Neural progenitor cell (in vitro differentiated cells): Measurements from ENCODE around the gene C12orf57. TPM values are rescaled to one million over a fixed set of nuclear protein-coding genes. Genes with fewer than 3 reads are reported as not detected.

Experiments used
- DNase-seq: peaks from one replicate; pipeline ENCODE4 v3.0.0-alpha.2; 2016; ENCODE audit warnings: low spot score
- H2AFZ ChIP-seq: fragments of 200-600 bp; sonication (generic); replicated peaks from 2 replicates; pipeline ENCODE4 v1.6.1; 2016; ENCODE audit warnings: antibody characterized with exemption
- H3F3A ChIP-seq: fragments of 200-600 bp; sonication (generic); 2 replicates; pipeline ENCODE4 v1.6.1; 2016; ENCODE audit warnings: antibody characterized with exemption, low read depth
- H3K27ac ChIP-seq: fragments of 200-600 bp; sonication (generic); 2 replicates; pipeline ENCODE4 v1.5.1; 2016; ENCODE audit warnings: mild to moderate bottlenecking
- H3K27me3 ChIP-seq: fragments of 200-600 bp; sonication (generic); 2 replicates; pipeline ENCODE4 v1.6.1; 2016; ENCODE audit warnings: mild to moderate bottlenecking, moderate library complexity
- H3K36me3 ChIP-seq: fragments of 200-600 bp; sonication (generic); 2 replicates; pipeline ENCODE4 v1.5.1; 2016
- H3K4me1 ChIP-seq: fragments of 200-600 bp; sonication (generic); 2 replicates; pipeline ENCODE4 v1.6.1; 2016; ENCODE audit warnings: mixed run types
- H3K4me2 ChIP-seq: fragments of 200-600 bp; sonication (generic); 2 replicates; pipeline ENCODE4 v1.6.1; 2016
- H3K4me3 ChIP-seq: fragments of 200-600 bp; sonication (generic); 2 replicates; pipeline ENCODE4 v1.5.1; 2016
- H3K79me2 ChIP-seq: fragments of 200-600 bp; sonication (generic); 2 replicates; pipeline ENCODE4 v1.6.1; 2016; ENCODE audit warnings: low read depth
- H3K9ac ChIP-seq: fragments of 200-600 bp; sonication (generic); 2 replicates; pipeline ENCODE4 v1.6.1; 2016
- H3K9me3 ChIP-seq: fragments of 200-600 bp; sonication (generic); 2 replicates; pipeline ENCODE4 v1.5.1; 2016; ENCODE audit warnings: low read depth
- H4K20me1 ChIP-seq: fragments of 200-600 bp; sonication (generic); 2 replicates; pipeline ENCODE4 v1.6.1; 2016; ENCODE audit warnings: low read depth
- H3K27ac Mint-ChIP-seq: 3 replicates; pipeline ENCODE4 v1.8.0; 2021; ENCODE audit warnings: mixed read lengths
- H3K27me3 Mint-ChIP-seq: 2 replicates; pipeline ENCODE4 v1.8.0; 2022; ENCODE audit warnings: low read depth, mild to moderate bottlenecking, inconsistent platforms, moderate library complexity, mixed read lengths; ENCODE audit not compliant: insufficient read depth
- H3K36me3 Mint-ChIP-seq: 3 replicates; pipeline ENCODE4 v1.8.0; 2021; ENCODE audit warnings: mixed read lengths
- H3K4me1 Mint-ChIP-seq: 3 replicates; pipeline ENCODE4 v1.8.0; 2021; ENCODE audit warnings: mixed read lengths
- H3K4me3 Mint-ChIP-seq: 3 replicates; pipeline ENCODE4 v1.8.0; 2021; ENCODE audit warnings: mild to moderate bottlenecking, moderate library complexity, mixed read lengths
- H3K9me3 Mint-ChIP-seq: 3 replicates; pipeline ENCODE4 v1.8.0; 2020; ENCODE audit warnings: mixed read lengths
- EZH2 ChIP-seq: fragments of 200-600 bp; sonication (generic); IDR thresholded peaks from 2 replicates; pipeline ENCODE4 v1.6.1; 2017; ENCODE audit warnings: antibody characterized with exemption, mild to moderate bottlenecking, moderate library complexity
- EZH2phosphoT487 ChIP-seq: fragments of 200-600 bp; sonication (generic); IDR thresholded peaks from 2 replicates; pipeline ENCODE4 v1.6.1; 2017; ENCODE audit warnings: antibody characterized with exemption
- total RNA-seq: library from RNA; depleted of rRNA; stranded (reverse); fragments of >200 nt; gene quantifications from 2 replicates; pipeline ENCODE4 v1.2.3, GENCODE V29; 2015; ENCODE audit warnings: low replicate concordance
- TF ChIP-seq, protein P1 (sequence below): fragments of 200-600 bp; sonication (generic); IDR thresholded peaks from 2 replicates; pipeline ENCODE4 v1.5.1; 2017; ENCODE audit warnings: antibody characterized with exemption, mild to moderate bottlenecking

The C12orf57 gene
- total RNA-seq, 1 donor from 2014 or later, result 314 TPM

GRCh38 chr12:6979453-6979852, 35.6 kb downstream of the C12orf57 start:
- Mint-ChIP-seq H3K36me3 (peaks cover 15% of the 10 kb centered on the region), H3K27ac (no peak overlapping the region)
- H4K20me1 ChIP-seq, result no peaks in the 10 kb centered on the region

GRCh38 chr12:6980075-6980474, 36.3 kb downstream of the C12orf57 start:
- no peaks in the 10 kb centered on the region for H3K9me3 ChIP-seq
- H3K9ac ChIP-seq, result no peak overlapping the region
- peaks cover 5% of the 10 kb centered on the region for H3K27me3 Mint-ChIP-seq
- H2AFZ ChIP-seq, result no peak overlapping the region
- TF ChIP-seq EZH2phosphoT487, result no peak
- TF ChIP-seq, protein P1, sequence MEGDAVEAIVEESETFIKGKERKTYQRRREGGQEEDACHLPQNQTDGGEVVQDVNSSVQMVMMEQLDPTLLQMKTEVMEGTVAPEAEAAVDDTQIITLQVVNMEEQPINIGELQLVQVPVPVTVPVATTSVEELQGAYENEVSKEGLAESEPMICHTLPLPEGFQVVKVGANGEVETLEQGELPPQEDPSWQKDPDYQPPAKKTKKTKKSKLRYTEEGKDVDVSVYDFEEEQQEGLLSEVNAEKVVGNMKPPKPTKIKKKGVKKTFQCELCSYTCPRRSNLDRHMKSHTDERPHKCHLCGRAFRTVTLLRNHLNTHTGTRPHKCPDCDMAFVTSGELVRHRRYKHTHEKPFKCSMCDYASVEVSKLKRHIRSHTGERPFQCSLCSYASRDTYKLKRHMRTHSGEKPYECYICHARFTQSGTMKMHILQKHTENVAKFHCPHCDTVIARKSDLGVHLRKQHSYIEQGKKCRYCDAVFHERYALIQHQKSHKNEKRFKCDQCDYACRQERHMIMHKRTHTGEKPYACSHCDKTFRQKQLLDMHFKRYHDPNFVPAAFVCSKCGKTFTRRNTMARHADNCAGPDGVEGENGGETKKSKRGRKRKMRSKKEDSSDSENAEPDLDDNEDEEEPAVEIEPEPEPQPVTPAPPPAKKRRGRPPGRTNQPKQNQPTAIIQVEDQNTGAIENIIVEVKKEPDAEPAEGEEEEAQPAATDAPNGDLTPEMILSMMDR, result no peak
- H3K4me1 Mint-ChIP-seq, result no peaks in the 10 kb centered on the region
- no peak overlapping the region for H3K4me3 ChIP-seq
- no peak overlapping the region for H3K27ac ChIP-seq
- no peaks in the 10 kb centered on the region for H3K4me1 ChIP-seq
- no peak overlapping the region for H3K27ac Mint-ChIP-seq
- H3K27me3 ChIP-seq, result no peaks in the 10 kb centered on the region
- no peaks in the 10 kb centered on the region for H3K36me3 ChIP-seq
- H3F3A ChIP-seq, result peaks cover 12% of the 10 kb centered on the region
- H3K4me2 ChIP-seq, result no peak overlapping the region
- DNase-seq, result no peak
- H3K4me3 Mint-ChIP-seq, result no peak overlapping the region
- H3K36me3 Mint-ChIP-seq, result peaks cover 15% of the 10 kb centered on the region
- H3K9me3 Mint-ChIP-seq, result no peaks in the 10 kb centered on the region
- H4K20me1 ChIP-seq, result no peaks in the 10 kb centered on the region
- H3K79me2 ChIP-seq, result no peaks in the 10 kb centered on the region

More at GRCh38 chr12:6979453-6979852, 35.6 kb downstream of the C12orf57 start:
- no peak for TF ChIP-seq EZH2phosphoT487
- TF ChIP-seq, protein P1, result no peak
- no peak for TF ChIP-seq EZH2
- H3K9me3 ChIP-seq, result no peaks in the 10 kb centered on the region
- no peaks in the 10 kb centered on the region for H3K36me3 ChIP-seq
- H3K9ac ChIP-seq, result no peak overlapping the region
- H2AFZ ChIP-seq, result no peak overlapping the region
- no peaks in the 10 kb centered on the region for H3K27me3 ChIP-seq
- H3K4me2 ChIP-seq, result no peak overlapping the region
- H3K4me1 ChIP-seq, result no peaks in the 10 kb centered on the region
- H3K4me3 ChIP-seq, result no peak overlapping the region
- peaks cover 12% of the 10 kb centered on the region for H3F3A ChIP-seq
- H3K4me1 Mint-ChIP-seq, result no peaks in the 10 kb centered on the region
- H3K79me2 ChIP-seq, result no peaks in the 10 kb centered on the region
- DNase-seq, result no peak
- peaks cover 5% of the 10 kb centered on the region for H3K27me3 Mint-ChIP-seq
- H3K4me3 Mint-ChIP-seq, result no peak overlapping the region
- H3K9me3 Mint-ChIP-seq, result no peaks in the 10 kb centered on the region
- H3K27ac ChIP-seq, result no peak overlapping the region

GRCh38 chr12:6980740-6981139, 36.9 kb downstream of the C12orf57 start:
- H3K27ac Mint-ChIP-seq, result no peak overlapping the region
- H3K36me3 Mint-ChIP-seq, result peaks cover 13% of the 10 kb centered on the region

More at GRCh38 chr12:6980740-6981139, 36.9 kb downstream of the C12orf57 start:
- Mint-ChIP-seq H3K9me3 (no peaks in the 10 kb centered on the region), H3K4me1 (no peaks in the 10 kb centered on the region), H3K4me3 (no peak overlapping the region), H3K27me3 (peaks cover 5% of the 10 kb centered on the region)
- TF ChIP-seq, protein P1, result no peak
- TF ChIP-seq EZH2phosphoT487, result no peak
- TF ChIP-seq EZH2, result no peak
- Histone ChIP-seq H3K79me2 (no peaks in the 10 kb centered on the region), H2AFZ (no peak overlapping the region), H4K20me1 (no peaks in the 10 kb centered on the region), H3K4me1 (no peaks in the 10 kb centered on the region), H3K27me3 (no peaks in the 10 kb centered on the region), H3F3A (peaks cover 11% of the 10 kb centered on the region), H3K9ac (no peak overlapping the region), H3K9me3 (no peaks in the 10 kb centered on the region), H3K4me2 (no peak overlapping the region), H3K36me3 (no peaks in the 10 kb centered on the region), H3K4me3 (no peak overlapping the region), H3K27ac (no peak overlapping the region)
- DNase-seq, result no peak
